GM12873 (cell line): Measurements from ENCODE around the gene GFI1.

Experiments used
- CTCF ChIP-seq: IDR thresholded peaks from 2 replicates; pipeline ENCODE4 v1.5.1; 2012; ENCODE audit warnings: low read depth, mild to moderate bottlenecking, moderate library complexity, low read length, control low read depth; ENCODE audit not compliant: insufficient read depth; ENCODE audit errors: missing control alignments

GFI1 gene

GRCh38 chr1:92484472-92485380, 2.0 kb downstream of the GFI1 start:
- TF ChIP-seq CTCF, result peak; percentile 53

- TF ChIP-seq CTCF, result no peak
These were observed 2.9 kb downstream of the GFI1 start for GRCh38 chr1:92483610-92484471.

- TF ChIP-seq CTCF, result no peak
These were observed 3.8 kb downstream of the GFI1 start for GRCh38 chr1:92482665-92483609.

- TF ChIP-seq CTCF, result no peak
These were observed 4.6 kb downstream of the GFI1 start for GRCh38 chr1:92481971-92482664.

- TF ChIP-seq CTCF, result no peak
These were observed 5.2 kb downstream of the GFI1 start for GRCh38 chr1:92481599-92481925.

GRCh38 chr1:92480813-92481598, 5.7 kb downstream of the GFI1 start:
- TF ChIP-seq CTCF, result no peak
